HG02588 (cell line): ENCODE data around the gene MMP17.

Experiments used
- ATAC-seq: cut with Tn5 transposase; IDR thresholded peaks from one replicate; pipeline ENCODE4 v1.9.1; 2021; ENCODE audit warnings: mild to moderate bottlenecking, moderate library complexity; ENCODE audit not compliant: unreplicated experiment

Gene MMP17

DNA sequence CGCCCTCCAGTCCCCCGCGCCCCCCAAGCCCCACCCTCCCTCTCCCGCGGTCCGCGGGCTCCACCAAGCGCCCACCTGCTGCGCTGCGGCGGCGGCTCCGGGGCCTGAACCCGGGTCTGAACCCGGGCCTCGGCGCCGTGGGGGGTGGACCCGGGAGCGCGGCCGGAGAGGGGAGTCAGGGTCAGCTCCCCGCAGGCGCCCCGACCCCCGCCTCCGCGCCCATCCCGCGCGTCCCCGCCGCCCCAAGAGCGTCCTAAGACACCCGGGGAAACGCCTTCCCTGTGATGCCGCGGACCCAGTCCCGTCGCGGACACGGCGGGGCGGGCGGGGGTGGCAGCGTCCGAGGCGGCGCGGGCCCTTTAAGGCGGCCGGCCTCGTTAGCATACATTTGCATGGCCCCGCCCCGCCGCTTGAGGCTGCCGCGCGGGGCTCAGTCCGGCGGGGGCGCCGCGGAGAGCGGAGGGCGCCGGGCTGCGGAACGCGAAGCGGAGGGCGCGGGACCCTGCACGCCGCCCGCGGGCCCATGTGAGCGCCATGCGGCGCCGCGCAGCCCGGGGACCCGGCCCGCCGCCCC is at the start of gene MMP17:
Gene MMP17 (plus strand): TSS at position 433 of the 574 bp plus-strand sequence. CDS start 102 bp downstream, at position 535.
- peak; percentile 51 for ATAC-seq

DNA sequence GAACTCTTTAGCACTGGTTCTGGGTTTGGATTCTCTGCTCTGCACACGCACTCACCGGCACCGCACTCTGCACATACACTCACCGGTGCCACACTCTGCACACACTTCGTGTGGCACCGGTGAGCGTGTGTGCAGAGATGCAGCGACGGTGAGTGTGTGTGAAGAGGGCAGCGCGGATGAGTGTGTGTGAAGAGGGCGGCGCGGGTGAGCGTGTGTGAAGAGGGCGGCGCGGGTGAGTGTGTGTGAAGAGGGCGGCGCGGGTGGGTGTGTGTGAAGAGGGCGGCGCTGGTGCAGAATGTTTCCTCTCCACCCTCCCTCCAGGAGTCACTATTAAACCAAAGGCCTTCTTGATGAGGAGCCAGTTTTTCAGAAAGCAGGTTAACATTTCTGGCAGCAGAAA is 49.2 kb upstream of the MMP17 start:
- no peak for ATAC-seq

DNA sequence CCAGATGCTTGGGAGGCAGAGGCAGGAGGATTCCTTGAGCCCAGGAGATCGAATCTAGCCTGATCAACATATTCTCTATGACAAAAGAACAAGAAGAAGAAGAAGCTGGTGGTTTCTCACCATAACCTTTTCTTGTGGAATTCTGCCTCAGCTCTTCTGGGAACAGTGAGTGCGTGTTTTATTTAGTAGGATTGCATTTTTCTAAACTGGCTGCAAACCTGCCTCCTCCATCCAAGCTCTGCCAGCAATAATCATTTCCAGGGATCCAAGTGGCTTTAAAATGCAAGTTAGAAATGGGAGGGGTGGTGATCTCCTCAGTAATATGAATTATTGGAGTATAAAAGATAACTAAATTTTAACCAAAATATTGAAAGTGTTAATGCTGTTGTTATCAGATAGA is 46.1 kb upstream of the MMP17 start:
- no peak for ATAC-seq

DNA sequence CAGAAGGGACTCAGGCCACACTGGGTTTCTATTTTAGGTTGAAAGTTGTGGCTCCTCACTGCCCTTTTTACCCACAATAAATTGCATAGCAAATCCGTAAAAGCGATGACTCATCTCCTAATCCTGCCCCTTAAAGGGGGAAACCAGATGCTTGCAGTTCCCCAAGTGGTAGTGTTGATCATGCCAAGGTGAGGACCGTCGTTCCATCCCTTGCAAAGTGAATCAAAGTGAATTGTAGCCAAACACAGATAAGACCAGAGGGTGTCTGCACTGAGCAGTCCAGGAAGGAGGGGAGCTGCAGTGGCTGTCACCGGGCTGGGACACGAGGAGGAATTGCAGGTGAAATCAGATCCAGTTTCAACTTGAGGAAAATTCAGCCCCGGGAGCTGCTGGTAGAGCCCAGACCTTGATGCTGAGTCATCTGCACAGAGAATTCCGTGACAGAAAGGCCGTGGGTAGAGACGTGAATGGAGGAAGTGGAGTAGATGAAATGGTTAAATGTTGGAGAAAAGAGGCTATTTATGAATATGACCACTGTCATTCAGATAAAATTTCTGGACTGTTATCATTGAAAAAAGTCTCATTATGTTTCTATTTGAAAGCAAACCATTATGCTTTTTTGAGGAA is 44.2 kb upstream of the MMP17 start:
- peak; percentile 65 for ATAC-seq

DNA sequence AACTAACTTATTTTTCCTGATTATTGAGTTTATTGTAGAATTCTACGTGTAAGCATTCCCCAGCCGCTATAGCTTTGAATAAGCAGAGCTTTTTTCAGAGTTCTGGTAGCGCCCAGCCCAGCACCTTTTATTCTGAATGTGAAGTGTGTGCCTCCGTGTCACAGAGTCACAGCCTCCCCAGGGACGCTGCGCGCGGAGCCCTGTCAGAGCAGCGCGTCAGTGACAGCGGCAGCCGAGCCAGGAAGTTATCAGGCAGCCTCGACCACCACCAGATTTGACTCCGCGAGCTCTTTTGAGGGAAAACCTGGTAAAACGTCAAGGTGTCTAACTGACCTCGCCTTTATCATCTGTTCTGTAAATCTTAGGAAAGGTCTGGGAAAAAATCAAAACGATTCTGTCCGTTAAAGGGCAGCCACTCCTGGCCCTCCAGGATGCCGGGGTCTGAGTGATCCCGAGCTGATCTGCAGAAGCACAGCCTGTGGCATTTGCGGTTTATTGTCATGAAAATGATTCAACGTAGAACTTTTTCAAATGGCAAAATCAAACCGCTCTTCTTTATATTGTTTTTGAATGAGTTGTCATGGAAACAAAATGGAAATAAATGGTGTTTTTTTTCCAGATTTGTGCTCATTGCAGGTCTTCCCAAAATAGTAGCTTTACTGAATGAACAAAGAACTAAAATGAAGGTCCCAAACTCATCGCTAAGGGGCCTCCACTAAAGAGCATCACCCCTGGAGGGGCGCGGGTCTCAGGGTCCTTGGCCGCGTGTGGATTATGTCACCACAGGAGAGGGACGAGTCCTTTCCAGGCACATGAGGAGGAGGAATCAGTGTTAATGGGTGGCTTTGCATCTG is 43.1 kb upstream of the MMP17 start:
- no peak for ATAC-seq

DNA sequence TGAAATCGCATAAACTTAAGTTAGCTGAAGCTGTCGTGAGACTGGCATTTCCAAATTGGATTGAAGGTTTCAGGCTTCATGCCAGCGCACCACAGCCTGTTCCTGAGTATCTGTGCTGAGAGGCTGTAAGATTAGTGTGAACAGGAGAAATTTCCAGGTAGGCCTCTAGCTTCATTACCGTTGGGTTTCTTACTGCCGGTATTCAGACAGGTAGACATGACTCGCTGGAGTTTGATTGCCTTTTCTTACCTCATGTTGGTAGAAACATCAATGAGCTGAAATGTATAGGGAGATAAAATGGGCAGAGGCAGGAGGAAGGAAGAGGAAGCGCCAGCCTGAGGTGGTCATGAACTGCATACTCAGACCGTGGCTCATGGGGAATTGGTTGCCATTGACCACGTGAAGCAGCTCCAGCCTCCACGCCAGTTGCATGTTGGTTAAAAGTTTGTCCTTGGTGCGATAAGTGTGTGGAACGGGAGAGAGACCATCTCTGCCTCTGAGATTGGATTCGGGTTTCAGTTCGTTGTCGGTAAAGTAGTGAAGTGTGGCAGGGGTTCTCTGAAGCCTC is 42.3 kb upstream of the MMP17 start:
- ATAC-seq, result no peak

DNA sequence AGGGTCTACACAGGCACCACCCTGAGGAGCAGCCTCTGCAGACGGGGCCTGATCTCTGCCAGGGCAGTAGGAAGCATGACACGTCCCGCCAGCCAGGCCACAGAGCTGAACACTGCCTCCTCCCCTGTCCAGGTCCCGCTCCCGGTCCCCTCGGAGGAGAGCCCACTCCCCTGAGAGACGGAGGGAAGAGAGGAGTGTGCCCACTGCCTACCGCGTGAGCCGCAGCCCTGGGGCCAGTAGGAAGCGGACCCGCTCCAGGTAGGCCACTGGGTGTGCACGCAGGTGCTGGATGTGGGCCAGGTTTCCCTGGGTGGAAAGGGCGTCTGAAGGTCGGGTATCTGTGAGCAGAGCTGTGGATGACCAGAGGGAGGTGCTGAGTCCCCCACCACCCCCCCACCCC is 41.9 kb upstream of the MMP17 start:
- ATAC-seq, result no peak

DNA sequence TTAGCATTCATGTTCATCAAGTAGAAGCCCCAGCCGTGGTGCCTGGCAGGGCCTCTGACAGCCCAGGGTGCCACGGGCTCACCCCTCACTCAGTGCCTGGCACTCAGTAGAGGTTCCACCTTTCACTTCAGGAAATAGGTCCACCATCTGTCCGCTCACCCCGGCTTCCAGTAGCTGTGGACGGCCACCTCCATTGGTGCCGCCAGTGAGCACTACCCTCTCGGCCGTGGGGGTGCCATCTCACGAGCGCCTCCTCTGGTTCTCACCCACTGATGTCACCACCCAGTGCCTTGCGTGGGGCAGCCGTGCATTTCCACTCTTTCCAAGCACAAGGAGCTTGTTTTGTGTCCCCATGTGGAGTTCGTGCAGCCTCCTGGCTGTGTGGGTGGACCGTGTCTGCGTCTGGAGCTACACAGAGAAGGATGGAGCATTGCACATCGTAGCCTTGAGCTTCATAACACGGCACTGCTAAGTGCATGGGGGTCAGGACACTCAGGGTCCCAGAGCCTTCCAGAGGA is 41.0 kb upstream of the MMP17 start:
- ATAC-seq, result no peak

DNA sequence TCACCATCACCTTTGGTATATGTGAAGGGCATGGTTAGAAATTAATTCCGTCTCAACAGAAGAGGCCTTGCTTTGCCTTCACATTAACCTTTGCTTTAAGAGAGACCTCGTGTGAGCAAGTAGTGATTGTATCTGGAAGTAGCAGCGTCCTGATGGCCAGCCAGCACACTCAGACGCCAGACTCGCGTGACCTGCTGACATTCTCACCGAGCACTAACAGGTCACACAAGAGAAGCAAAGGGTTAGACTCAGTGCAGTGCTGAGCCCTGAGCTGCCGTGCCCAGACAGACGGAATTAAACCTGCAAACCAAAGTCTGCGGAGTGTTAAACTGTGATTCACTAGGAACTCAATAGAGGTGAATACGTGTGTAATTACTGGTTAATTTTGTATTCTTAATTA is 40.1 kb upstream of the MMP17 start:
- no peak for ATAC-seq

DNA sequence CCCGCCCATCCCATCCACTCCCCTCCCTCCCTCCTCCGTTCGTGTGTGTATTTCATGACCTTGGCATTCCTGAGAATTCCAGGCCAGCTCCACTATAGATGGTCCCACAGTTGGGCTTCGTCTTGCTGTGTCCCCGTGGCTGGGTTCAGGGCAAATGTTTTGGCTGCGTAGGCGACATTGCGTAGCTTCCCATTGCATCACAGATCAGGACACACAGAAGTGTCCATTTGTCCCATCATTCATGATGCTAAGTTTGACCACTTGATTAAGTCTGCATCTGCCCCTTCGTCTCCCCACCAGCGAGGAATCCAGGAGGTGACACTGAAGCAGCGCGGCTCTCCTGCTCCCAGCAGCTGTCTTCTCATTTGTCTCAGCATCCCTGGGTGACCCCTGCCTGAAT is 38.6 kb upstream of the MMP17 start:
- ATAC-seq, result no peak

DNA sequence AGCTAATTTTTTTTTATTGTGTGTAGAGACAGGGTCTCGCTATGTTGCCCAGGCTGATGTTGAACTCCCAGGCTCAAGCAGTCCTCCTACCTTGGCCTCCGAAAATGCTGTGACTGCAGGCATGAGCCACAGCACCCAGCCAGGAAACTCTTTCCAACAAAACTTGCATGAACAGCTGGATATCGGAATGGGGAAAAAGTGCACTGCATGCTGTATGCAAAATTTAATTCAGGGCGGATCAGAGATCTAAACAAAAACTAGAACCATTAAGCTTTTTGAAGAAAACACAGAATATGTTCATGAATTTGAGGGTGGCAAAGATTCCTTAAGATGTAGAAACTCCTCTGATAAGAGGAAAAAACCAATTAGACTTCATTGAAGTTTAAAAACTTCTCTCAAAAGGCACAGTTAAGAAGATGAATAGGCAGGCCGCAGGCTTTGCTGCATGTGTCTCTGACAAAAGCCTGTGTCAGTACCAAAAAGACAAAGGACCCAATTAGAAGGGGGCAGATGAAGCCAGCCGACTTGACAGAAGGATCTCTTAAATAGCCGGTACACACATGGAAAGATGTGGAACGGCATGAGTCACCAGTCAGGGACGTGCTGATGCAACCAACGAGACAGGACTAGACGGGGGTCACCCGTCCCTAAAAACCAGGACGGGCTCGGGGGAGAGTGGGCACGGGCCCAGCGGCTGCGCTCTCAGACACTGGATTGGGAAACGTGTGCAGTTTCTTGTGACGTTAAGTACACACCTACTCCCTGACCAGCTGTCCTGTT is 34.8 kb upstream of the MMP17 start:
- ATAC-seq, result no peak

DNA sequence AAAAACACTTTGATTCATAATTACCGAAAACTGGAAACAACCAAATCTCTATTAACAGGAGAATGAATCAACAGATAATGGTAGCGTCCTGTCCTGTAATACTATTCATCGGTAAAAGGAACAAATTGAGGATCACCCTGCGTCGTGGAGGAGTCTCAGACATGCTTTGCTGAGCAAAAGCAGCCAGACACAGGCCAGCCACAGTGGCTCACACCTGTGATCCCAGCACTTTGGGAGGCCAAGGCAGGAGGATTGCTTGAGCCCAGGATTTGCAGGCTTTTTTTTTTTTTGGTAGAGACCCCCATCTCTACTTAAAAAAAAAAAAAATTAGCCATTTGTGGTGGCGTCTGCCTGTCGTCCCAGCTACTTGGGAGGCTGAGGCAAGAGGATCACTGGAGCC is 34.1 kb upstream of the MMP17 start:
- no peak for ATAC-seq

DNA sequence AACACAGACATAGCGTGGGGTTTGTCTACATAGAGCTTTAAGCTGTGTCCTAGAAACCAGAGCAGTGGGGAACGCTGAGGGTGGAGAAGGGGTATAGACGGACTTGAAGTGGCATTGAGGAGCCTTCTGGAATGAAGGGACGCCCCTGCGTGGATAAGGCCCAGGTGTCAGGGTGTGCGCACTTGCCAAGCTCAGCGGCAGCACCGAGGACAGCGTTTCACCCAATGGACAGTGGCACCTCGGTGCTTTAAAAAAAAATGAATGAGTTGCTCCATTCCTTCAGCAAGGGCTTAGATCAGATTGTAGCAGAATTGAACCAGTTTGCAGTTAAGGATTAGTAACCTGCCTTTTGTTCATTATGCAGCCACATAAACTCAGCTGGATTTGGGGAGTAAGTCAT is 33.6 kb upstream of the MMP17 start:
- ATAC-seq, result no peak

DNA sequence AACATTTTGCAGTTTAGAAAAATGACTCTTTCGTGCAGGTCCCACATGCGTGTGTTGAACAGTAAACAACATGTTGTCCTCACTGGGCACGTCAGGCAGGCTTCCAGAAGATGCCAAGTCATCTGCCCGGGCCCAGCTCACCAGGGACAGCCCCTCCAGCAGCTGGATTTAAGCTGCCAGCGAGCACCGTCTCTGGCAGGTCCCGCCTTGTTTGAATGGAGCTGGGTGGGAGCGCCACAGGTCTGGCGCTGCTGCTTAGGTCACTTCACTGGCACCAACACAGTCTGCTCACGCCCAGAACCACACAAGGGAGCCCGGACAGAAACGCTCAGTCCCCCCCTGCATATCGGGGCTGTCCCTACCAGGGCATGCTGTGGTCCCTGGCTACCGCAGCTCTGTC is 33.1 kb upstream of the MMP17 start:
- no peak for ATAC-seq

DNA sequence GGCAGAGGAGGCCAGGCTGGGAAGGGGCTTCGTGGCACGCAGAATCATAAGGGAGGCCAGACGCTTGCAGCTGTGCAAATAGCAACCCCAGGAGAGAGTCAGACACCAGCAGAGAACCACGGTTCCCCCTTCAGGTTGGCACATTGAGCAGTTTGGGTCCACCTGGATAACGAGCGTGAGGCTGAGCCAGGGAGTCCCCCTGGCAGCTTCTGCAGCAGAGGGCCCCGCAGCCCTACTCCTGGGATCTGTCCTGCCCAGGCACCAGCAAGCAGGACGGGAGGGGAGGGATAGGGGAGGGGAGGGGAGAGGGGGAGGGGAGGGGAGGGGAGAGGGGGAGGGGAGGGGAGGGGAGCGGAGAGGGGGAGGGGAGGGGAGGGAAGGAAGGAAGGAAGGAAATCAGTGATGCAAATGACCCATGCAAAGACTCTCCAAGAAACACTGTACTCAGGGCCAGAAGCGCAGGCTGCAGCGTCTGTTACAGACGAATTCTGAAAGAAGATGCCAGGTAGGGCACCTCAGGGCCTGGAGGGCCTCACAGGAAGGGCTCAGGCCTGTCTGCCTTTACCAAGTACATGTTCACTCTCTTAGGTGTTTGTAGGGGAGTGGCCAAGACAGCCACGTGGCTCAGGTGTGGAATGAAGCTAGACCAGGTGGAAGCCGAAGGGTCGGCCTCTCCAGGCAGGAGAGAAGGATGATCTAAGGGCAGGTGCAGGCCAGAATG is 32.3 kb upstream of the MMP17 start:
- no peak for ATAC-seq

DNA sequence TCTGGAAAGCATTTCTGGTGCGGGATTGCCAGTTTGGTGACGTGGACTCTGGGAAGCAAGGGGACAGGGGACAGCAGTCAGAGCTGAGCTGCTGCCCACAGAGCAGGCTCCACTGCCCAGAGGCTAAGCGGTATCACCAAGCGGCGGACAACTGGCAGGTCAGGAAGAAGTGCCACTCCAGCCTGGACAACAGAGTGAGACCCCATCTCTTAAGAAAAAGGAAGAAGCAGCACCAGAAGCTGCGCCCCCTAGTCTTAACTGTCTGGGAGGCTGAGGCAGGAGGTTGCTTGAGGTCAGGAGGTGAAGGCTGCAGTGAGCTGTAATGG is 31.8 kb upstream of the MMP17 start:
- no peak for ATAC-seq

DNA sequence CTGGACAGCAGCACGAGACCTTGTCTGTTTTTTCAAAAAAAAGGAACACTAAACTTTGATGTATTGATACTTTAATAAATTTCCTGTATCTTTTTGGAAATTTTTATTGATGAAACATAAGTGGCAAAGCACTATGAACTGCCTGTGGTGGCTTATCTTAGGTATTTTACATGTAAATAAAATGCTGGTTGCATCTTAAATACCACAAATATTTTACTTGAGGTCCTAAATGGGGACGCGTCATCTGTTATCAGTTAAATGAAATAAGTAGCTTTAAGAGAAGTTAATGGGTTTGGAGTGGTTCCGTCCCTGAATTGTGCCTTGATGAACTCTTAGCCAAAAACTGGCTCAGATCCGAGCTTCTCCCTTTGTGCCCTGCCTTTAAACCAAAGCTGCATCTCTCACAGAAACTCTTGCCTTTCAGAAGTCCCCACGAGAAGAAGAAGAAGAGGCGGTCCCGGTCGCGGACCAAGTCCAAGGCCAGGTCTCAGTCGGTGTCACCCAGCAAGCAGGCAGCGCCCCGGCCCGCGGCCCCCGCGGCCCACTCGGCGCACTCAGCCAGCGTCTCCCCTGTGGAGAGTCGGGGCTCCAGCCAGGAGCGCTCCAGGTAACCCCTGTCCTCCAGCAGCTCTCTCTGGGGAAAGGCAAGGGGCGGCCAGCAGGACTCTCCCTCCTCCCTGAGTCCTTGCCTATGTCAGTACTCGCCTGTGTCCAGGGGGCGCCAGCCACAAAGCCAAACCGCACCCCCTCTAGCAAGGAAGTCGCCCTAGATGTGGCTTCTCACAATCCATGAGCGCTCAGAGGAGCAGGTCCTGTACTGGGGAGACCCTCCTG is 31.2 kb upstream of the MMP17 start:
- ATAC-seq, result no peak

DNA sequence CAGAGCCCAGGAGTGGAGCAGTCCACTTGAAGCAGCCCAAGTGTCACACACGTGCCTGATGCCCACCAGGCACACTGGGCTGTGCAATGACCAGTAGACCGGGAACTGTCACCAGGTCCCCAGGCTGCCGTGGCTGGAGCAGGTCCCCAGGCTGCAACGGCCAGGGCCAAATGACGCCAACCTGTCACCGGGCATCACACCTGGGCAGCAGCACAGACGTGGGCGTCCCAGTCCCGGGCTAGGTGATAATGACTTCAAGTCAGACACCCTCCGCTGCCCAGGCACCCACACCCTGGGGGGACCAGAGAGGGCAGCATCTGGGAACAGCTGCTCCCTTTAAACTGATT is 30.6 kb upstream of the MMP17 start:
- no peak for ATAC-seq

DNA sequence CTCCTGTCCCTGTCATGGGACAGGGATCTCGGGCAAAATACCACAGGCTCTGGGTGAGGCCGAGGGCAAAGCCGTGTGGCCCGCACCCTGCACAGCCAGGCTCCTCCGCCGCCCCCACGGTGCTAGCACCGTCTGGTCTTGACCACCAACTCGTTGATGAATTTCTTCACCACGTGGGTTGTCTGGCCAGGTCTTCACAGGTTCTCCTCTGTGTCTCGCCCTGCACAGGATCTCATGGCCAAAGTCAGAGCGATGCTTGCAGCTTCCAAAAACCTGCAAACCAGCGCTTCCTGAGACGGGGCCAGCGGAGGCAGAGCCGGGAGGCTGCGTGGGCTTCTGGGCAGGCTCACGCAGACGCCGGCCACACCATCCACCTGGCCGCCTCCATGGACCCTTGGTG is 29.0 kb upstream of the MMP17 start:
- ATAC-seq, result no peak
